ENCODE data around the gene OR2A14.

- TF ChIP-seq CTCF (IDR thresholded peaks at IDR 0.05; ENCODE audit: poor library complexity, severe bottlenecking) (peak; percentile 50), EP300 (conservative IDR thresholded peaks at IDR 0.05; ENCODE audit: poor library complexity, severe bottlenecking) (no peak), EZH2 (IDR thresholded peaks at IDR 0.05; ENCODE audit: borderline replicate concordance, insufficient read depth, low read length, poor library complexity, severe bottlenecking) (no peak), POLR2AphosphoS5 (IDR thresholded peaks at IDR 0.05) (no peak), RAD21 (conservative IDR thresholded peaks at IDR 0.05) (no peak), TAF1 (IDR thresholded peaks at IDR 0.05; ENCODE audit: low read depth) (no peak), MXI1 (conservative IDR thresholded peaks at IDR 0.05; ENCODE audit: poor library complexity, severe bottlenecking) (no peak), SMC3 (conservative IDR thresholded peaks at IDR 0.05; ENCODE audit: poor library complexity) (peak; percentile 36)
- TF ChIP-seq, protein P1, sequence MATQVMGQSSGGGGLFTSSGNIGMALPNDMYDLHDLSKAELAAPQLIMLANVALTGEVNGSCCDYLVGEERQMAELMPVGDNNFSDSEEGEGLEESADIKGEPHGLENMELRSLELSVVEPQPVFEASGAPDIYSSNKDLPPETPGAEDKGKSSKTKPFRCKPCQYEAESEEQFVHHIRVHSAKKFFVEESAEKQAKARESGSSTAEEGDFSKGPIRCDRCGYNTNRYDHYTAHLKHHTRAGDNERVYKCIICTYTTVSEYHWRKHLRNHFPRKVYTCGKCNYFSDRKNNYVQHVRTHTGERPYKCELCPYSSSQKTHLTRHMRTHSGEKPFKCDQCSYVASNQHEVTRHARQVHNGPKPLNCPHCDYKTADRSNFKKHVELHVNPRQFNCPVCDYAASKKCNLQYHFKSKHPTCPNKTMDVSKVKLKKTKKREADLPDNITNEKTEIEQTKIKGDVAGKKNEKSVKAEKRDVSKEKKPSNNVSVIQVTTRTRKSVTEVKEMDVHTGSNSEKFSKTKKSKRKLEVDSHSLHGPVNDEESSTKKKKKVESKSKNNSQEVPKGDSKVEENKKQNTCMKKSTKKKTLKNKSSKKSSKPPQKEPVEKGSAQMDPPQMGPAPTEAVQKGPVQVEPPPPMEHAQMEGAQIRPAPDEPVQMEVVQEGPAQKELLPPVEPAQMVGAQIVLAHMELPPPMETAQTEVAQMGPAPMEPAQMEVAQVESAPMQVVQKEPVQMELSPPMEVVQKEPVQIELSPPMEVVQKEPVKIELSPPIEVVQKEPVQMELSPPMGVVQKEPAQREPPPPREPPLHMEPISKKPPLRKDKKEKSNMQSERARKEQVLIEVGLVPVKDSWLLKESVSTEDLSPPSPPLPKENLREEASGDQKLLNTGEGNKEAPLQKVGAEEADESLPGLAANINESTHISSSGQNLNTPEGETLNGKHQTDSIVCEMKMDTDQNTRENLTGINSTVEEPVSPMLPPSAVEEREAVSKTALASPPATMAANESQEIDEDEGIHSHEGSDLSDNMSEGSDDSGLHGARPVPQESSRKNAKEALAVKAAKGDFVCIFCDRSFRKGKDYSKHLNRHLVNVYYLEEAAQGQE (IDR thresholded peaks at IDR 0.05; ENCODE audit: borderline replicate concordance) = no peak
Measured at GRCh38 chr7:144127714-144128334, 4.8 kb downstream of the OR2A14 start.
